ENCODE data around the gene NPR1. TPM values are rescaled to one million over a fixed set of nuclear protein-coding genes. Genes with fewer than 3 reads are reported as not detected.
"Not testable (repeated sequence)": the region's sequence is repeated elsewhere in the genome, so short reads cannot be mapped to it uniquely, and the experiment has no call there.

The NPR1 gene
- total and polyA plus RNA-seq, 2 experiments from 2014 or later = 1.1 to 1.7 TPM

DNA sequence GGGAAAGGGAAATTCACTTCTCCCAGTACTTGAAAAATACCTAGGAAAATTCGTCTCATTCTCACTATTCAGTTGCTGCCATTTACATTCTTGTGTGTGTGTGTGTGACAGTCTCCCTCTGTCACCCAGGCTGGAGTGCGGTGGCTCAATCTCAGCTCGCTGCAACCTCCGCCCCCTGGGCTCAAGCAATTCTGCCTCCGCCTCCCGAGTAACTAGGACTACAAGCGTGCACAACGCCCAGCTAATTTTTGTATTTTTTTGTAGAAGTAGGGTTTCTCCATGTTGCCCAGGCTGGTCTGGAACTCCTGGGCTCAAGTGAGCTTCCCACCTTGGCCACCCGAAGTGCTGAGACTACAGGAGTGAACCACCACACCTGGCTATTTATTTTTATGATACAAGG lies 18.8 kb upstream of the NPR1 start:
- H3K4me1 ChIP-seq (ENCODE audit: low read depth) = no peaks in the 10 kb centered on the region
- H3K27me3 ChIP-seq = no peaks in the 10 kb centered on the region
- H3K36me3 ChIP-seq = peaks cover 39% of the 10 kb centered on the region
- no peak overlapping the region for H3K27ac ChIP-seq
- TF ChIP-seq, protein P1, sequence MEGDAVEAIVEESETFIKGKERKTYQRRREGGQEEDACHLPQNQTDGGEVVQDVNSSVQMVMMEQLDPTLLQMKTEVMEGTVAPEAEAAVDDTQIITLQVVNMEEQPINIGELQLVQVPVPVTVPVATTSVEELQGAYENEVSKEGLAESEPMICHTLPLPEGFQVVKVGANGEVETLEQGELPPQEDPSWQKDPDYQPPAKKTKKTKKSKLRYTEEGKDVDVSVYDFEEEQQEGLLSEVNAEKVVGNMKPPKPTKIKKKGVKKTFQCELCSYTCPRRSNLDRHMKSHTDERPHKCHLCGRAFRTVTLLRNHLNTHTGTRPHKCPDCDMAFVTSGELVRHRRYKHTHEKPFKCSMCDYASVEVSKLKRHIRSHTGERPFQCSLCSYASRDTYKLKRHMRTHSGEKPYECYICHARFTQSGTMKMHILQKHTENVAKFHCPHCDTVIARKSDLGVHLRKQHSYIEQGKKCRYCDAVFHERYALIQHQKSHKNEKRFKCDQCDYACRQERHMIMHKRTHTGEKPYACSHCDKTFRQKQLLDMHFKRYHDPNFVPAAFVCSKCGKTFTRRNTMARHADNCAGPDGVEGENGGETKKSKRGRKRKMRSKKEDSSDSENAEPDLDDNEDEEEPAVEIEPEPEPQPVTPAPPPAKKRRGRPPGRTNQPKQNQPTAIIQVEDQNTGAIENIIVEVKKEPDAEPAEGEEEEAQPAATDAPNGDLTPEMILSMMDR (IDR thresholded peaks at IDR 0.05; ENCODE audit: low read depth, low read length) = no peak
- no peaks in the 10 kb centered on the region for H3K9me3 ChIP-seq (ENCODE audit: low read depth)
- peak overlapping the region; percentile 79 for H3K4me3 ChIP-seq
- no peak for DNase-seq (ENCODE audit: low read depth in 1 of 2, low spot score in 1 of 2)

DNA sequence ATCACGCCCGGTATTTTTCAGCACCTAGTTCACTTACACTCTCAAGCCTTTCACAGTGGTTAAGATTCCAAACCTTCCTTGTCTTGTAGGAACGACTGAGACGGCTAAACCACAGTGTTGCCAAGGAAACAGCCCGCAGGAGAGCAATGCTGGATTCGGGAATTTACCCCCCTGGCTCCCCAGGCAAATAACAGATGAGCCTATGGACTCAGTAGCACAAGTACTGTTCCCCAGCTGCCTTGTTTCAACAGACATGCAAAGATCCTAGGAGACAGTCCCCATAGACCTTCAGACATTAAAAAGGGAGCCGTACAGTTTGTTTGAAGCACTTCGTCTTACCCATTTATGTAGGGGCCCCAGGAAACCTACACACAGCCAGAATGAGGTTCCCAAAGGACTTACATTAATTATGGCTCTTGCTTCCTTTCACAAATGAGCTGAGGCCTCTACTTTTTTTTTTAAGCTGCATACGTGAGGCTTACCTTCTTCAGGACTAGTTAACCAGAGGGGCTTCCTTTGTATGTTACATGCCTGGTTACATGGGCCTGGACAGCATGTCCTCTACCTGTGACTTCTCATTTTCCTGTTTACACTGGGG lies 17.3 kb upstream of the NPR1 start:
- Histone ChIP-seq H3K27ac (no peak overlapping the region), H3K27me3 (no peaks in the 10 kb centered on the region), H3K4me1 (ENCODE audit: low read depth) (no peaks in the 10 kb centered on the region), H3K9me3 (ENCODE audit: low read depth) (no peaks in the 10 kb centered on the region), H3K36me3 (peaks cover 55% of the 10 kb centered on the region), H3K4me3 (no peak overlapping the region)
- TF ChIP-seq, protein P1 (IDR thresholded peaks at IDR 0.05; ENCODE audit: low read depth, low read length) = no peak
- DNase-seq (ENCODE audit: low read depth in 1 of 2, low spot score in 1 of 2) = no peak

DNA sequence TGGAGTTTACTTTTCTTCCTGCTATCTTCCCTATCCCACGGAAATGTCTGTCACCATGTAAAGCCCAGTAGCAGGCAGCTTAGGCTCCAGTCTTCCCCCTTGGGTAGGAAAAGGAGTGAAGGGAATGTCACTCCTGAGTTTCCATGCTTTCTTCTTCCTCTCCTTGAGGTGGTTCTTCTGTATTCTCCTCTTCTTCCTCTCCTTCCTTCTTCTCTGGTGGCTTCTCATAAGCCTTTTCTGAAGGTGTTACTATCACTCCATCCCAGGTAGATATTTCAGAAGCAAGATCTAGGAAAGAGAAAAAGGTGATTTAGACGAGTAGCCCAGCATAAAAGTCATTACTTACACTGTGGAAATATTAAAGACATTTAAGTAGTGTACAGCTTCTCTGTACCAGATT lies 16.2 kb upstream of the NPR1 start:
- Histone ChIP-seq H3K36me3 (peaks cover 66% of the 10 kb centered on the region), H3K27me3 (no peaks in the 10 kb centered on the region), H3K27ac (no peak overlapping the region), H3K4me3 (no peak overlapping the region), H3K9me3 (ENCODE audit: low read depth) (no peaks in the 10 kb centered on the region), H3K4me1 (ENCODE audit: low read depth) (no peaks in the 10 kb centered on the region)
- TF ChIP-seq, protein P1 (IDR thresholded peaks at IDR 0.05; ENCODE audit: low read depth, low read length) = no peak
- no peak for DNase-seq (ENCODE audit: low read depth in 1 of 2, low spot score in 1 of 2)

DNA sequence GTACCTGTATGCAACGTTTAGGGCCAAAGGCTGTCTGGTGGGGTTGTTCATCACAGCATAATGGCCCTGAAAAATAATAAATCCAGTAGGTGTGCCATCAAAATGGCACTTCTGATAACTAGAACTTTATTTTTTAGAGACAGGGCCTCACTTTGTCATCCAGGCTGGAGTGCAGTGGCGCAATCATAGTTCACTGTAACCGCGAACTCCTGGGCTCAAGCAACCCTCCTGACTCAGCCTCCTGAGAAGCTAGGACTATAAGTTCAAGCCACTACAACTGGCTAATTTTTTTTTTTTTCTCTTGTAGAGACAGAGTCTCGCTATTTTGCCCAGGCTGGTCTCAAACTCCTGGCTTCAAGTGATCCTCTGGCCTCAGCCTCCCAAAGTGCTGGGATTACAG lies 15.3 kb upstream of the NPR1 start:
- H3K4me1 ChIP-seq (ENCODE audit: low read depth) = no peaks in the 10 kb centered on the region
- H3K4me3 ChIP-seq = no peak overlapping the region
- peak in 1 of 2 donors; percentile 63 for DNase-seq (ENCODE audit: low read depth in 1 of 2, low spot score in 1 of 2)
- H3K27ac ChIP-seq = no peak overlapping the region
- no peaks in the 10 kb centered on the region for H3K9me3 ChIP-seq (ENCODE audit: low read depth)
- peaks cover 75% of the 10 kb centered on the region for H3K36me3 ChIP-seq
- no peaks in the 10 kb centered on the region for H3K27me3 ChIP-seq
- TF ChIP-seq, protein P1 (IDR thresholded peaks at IDR 0.05; ENCODE audit: low read depth, low read length) = no peak

DNA sequence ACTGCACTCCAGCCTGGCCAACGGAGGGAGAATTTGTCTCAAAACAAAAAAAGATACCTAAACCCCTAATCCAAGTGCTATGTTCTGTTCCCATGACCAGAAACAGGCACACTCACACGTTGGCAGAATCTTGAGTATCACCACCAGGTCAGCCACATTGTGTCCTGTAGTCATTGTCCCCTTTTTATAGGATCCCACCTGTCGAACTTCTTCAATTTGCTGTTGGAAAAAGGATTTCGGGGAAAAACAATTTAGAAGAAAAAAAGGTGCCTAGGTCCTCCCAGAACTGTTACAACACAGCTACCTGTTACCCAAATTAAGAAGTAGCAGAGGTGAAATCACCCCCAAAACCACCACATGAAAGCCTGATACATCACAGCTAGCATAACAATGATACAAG lies 11.0 kb upstream of the NPR1 start:
- TF ChIP-seq, protein P1 (IDR thresholded peaks at IDR 0.05; ENCODE audit: low read depth, low read length) = no peak
- H3K27me3 ChIP-seq = no peaks in the 10 kb centered on the region

DNA sequence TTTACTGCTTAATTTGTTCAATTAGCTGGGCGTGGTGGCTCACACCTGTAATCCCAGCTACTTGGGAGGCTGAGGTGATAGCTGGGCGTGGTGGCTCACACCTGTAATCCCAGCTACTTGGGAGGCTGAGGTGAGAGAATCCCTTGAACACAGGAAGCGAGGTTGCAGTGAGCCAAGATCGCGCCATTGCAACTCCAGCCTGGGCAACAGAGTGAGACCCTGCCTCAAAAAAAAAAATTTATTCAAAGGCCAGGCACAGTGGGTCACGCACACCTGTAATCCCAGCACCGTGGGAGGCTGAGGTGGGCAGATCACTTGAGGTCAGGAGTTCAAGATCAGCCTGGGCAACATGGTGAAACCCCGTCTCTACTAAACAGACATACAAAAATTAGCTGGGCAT lies 9.8 kb upstream of the NPR1 start:
- H3K4me3 ChIP-seq; H3K27me3 ChIP-seq; DNase-seq (ENCODE audit: low read depth in 1 of 2, low spot score in 1 of 2); H3K9me3 ChIP-seq (ENCODE audit: low read depth); H3K27ac ChIP-seq; H3K4me1 ChIP-seq (ENCODE audit: low read depth): not testable (repeated sequence)
- H3K36me3 ChIP-seq = peaks cover 56% of the 10 kb centered on the region

More for the DNA sequence above, 11.0 kb upstream of the NPR1 start:
- DNase-seq (ENCODE audit: low read depth in 1 of 2, low spot score in 1 of 2) = no peak
- Histone ChIP-seq H3K4me1 (ENCODE audit: low read depth) (peaks cover 5% of the 10 kb centered on the region), H3K36me3 (peaks cover 69% of the 10 kb centered on the region), H3K4me3 (no peak overlapping the region), H3K27ac (no peak overlapping the region), H3K9me3 (ENCODE audit: low read depth) (no peaks in the 10 kb centered on the region)
